ENCODE measurements around the gene ZNF346.

The ZNF346 gene

DNA sequence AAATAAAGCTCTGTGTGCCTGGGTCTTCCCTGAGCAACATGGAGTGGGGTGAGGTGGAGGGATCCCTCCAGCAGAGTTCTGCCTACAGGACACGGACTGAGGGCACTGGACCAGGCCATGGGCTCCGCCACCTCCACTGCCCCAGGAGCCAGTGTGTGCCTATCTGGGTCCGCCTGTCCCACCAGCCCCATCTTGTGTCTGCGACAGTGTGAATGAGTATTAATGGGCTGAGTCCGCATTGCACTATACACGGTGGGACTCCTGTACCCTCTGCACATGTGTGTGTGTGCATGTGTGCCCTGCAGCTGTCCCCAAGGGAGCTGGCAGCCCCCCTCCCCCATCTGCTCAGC lies 75.6 kb downstream of the ZNF346 start:
- Mint-ChIP-seq H3K4me1 (no peaks in the 10 kb centered on the region), H3K36me3 (no peaks in the 10 kb centered on the region), H3K4me3 (no peak overlapping the region), H3K27me3 (peaks cover 43% of the 10 kb centered on the region), H3K27ac (no peak overlapping the region), H3K9me3 (no peaks in the 10 kb centered on the region)
- CTCF ChIA-PET: interaction anchor here (1.2 to 1.4 kb wide), 2 partner anchors 14 to 15 kb away, joined by 3 read pairs; no protein-coding TSS in a partner anchor
- DNase-seq: no peak

DNA sequence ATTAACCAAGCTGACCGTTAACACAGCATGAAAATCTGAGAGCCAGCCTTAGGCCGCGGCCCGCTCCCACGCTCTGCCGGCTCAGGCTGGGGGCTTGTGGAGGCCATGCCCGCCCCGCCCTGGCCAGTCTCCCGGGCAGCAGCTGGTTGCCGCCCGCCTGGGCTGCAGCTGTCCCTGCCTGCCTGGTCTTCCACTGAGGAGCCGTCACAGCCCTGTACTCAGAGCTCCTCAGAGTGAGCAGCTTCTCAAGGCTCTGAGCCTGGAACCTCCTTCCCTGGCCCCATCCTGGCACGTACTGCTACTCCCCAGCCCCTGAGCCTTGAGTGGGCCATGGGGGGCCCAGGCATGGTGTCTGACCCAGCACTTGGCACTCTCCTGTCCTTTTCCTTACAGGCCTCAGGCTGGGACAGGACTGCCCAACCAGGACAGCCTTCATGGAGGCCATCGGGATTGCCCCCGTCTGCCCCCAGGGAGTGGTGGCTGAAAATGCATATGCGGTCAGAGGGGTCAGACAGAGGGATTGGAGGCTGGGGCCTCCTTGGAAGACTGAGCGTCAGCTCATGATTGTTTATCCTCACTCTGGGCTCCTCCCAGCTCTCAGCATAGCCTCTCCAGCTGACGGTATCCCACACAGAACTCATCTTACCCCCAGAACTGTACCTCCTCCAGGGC lies 76.1 kb downstream of the ZNF346 start:
- H3K36me3 Mint-ChIP-seq: no peaks in the 10 kb centered on the region
- peaks cover 49% of the 10 kb centered on the region for H3K27me3 Mint-ChIP-seq
- H3K4me1 Mint-ChIP-seq: no peaks in the 10 kb centered on the region
- CTCF ChIA-PET: interaction anchor here (1.2 to 1.4 kb wide), 2 partner anchors 14 to 15 kb away, joined by 3 read pairs; no protein-coding TSS in a partner anchor
- no peak overlapping the region for H3K4me3 Mint-ChIP-seq
- H3K27ac Mint-ChIP-seq: no peak overlapping the region
- no peak for DNase-seq
- no peaks in the 10 kb centered on the region for H3K9me3 Mint-ChIP-seq

DNA sequence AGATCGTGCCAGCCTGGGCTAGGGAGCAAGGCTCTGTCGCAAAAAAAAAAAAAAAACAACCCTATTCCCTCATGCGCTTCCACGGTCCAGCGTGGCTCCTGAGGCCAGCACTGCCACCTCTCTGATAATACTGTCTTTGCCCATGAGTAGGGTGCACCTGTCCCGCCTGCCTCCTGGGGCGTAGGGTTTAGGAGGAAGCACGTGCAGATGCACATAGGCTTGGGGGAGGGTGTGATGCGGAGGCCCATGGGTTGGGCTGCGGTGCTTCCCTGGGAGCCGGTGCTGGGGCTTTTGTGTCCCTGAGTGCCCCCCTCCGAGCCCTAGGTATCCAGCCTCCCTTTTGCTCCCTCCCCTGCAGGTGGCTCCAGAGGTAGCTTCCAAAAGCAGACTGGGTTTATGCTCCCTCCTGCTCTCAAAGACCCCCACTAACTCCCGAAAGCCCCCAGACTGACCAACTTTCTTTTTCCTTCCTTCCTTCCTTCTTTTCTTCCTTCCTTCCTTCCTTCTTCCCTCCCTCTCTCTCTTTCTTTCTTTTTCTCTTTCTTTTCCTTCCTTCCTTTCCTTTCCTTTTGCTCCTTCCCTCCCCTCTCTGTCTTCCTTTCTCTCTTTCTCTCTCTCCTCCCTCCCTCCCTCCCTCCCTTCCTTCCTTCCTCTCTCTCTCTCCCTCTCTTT lies 77.1 kb downstream of the ZNF346 start:
- DNase-seq: no peak
- H3K9me3 Mint-ChIP-seq: no peaks in the 10 kb centered on the region
- H3K27ac Mint-ChIP-seq: no peak overlapping the region
- H3K4me1 Mint-ChIP-seq: no peaks in the 10 kb centered on the region
- CTCF ChIA-PET: interaction anchor here (1.4 kb wide), 1 partner anchor 14 kb away, joined by 3 read pairs; no protein-coding TSS in a partner anchor
- H3K27me3 Mint-ChIP-seq: peaks cover 53% of the 10 kb centered on the region
- no peaks in the 10 kb centered on the region for H3K36me3 Mint-ChIP-seq
- H3K4me3 Mint-ChIP-seq: no peak overlapping the region

DNA sequence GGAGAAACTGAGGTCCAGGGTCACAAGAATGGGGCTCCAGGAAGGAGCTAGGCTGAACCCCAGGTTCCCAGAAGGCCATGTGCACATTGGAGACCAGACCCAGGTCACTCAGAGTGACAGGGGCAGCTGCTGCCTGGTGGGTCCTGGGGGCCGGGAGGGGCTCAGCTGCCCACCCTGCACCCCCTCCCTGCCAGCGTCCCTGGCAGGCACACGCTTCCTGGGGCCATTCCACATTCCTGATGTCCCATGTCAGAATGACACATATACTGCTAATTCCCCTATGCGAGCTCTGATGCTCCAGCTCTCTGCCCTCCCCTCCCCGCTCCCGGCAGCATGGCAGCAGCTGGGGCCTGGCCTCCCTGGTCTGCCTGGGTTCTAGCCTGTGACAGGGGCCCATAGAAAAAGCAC lies 78.2 kb downstream of the ZNF346 start:
- H3K27ac Mint-ChIP-seq: no peak overlapping the region
- no peak for DNase-seq
- CTCF ChIA-PET: interaction anchor here (1.0 kb wide), 1 partner anchor 10 kb away, joined by 4 read pairs; no protein-coding TSS in a partner anchor
- no peaks in the 10 kb centered on the region for H3K9me3 Mint-ChIP-seq
- H3K4me1 Mint-ChIP-seq: no peaks in the 10 kb centered on the region
- no peak overlapping the region for H3K4me3 Mint-ChIP-seq
- peaks cover 56% of the 10 kb centered on the region for H3K27me3 Mint-ChIP-seq
- H3K36me3 Mint-ChIP-seq: no peaks in the 10 kb centered on the region

DNA sequence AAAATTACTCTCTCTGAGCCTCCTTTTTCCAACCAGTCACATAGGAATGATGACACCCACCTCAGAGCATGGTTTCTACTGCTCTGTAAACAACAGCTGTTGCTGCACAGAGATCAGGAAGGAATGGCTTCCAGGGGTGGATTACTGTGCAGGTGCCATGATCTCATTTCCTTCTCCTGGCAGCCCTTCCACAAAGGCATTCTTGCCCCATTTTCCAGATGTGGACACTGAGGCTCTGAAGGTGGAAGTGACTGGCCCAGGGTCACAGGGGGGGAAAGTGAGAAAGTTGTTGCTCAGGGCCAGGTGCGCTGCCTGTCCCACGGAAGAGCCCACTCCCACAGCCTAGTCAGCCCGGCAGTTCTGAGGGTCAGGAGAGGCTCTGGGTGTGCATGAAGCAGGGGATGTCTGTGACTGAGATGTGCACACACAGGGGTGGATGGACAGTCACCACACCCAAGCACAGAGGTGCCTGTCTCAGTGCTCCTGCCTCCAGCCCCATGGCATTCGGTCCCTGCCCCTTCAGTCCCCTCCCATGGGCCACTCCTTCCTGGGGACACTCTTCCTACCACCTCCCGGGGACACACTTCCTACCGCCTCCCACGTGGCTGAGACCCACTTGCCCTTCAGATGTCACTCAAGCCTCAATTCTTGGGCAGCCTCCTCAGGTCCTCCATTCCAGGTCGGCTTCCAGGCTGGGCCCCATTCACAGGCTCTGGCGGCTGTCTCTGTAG lies 81.2 kb downstream of the ZNF346 start:
- CTCF ChIA-PET: no interaction called here

DNA sequence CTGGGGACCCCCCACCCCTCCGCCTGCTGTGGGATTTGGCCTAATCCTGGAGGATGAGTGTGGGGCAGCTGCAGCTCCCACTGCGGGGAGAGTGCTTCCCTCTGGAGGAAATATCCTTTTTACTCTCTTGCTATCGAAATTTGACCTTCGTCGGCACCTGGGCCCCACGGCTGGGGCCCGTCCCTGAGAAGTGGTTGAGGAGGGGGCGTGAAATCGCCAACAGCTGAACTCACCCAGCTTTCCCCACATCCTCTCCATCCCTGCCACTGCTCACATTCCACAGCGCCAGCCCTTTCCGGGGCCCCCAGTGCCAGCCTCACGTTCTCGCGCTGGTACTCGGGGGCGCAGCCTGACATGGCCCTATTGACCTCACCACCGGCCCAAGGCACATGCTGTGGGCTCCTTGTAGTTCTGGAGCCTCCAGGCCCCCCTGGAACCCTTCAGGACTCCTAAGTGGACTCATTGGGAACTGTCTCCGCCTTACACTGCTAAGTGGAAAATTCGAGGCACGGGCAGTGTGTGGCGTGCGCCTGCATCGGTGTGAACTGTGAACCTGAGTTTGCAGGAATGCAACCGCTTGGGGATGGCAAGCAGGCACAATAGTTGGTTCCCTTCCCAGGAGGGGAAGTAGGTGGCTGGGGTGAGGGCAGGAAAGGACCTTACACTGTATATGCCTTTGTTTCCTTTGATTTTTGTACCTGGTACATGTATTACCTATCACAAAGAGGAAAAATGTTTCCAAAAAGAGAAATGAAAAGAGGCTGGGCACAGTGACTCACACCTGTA lies 83.4 kb downstream of the ZNF346 start:
- Mint-ChIP-seq H3K36me3 (no peaks in the 10 kb centered on the region), H3K4me3 (no peak overlapping the region), H3K4me1 (no peaks in the 10 kb centered on the region), H3K9me3 (no peaks in the 10 kb centered on the region), H3K27me3 (peaks cover 38% of the 10 kb centered on the region), H3K27ac (no peak overlapping the region)
- CTCF ChIA-PET: no interaction called here
- DNase-seq: no peak

More for the DNA sequence above, 81.2 kb downstream of the ZNF346 start:
- H3K27me3 Mint-ChIP-seq: peaks cover 52% of the 10 kb centered on the region
- no peaks in the 10 kb centered on the region for H3K9me3 Mint-ChIP-seq
- H3K4me1 Mint-ChIP-seq: no peaks in the 10 kb centered on the region
- H3K27ac Mint-ChIP-seq: no peak overlapping the region
- no peak for DNase-seq
- H3K36me3 Mint-ChIP-seq: no peaks in the 10 kb centered on the region
- no peak overlapping the region for H3K4me3 Mint-ChIP-seq

DNA sequence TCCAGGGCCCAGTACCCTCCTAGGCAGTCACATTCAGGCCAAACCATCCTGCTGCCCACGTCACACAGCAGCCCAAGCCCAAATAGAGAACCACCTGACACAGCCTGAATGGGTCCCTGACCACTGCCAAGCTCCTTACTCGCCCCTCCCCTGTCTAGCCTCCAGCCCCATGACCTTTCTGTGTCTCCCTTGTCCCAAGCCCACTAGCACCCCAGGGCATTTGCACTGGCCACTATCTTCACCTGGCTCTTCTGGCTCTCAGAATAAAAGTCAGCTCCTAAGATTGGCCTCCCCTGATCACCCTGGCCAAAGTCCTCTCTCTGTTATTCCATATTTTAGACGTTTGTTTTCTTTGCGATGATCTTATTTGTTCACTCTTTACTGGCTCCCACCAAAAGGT lies 84.7 kb downstream of the ZNF346 start:
- Mint-ChIP-seq H3K9me3 (no peaks in the 10 kb centered on the region), H3K27me3 (peaks cover 39% of the 10 kb centered on the region), H3K27ac (no peak overlapping the region), H3K4me1 (no peaks in the 10 kb centered on the region), H3K4me3 (no peak overlapping the region), H3K36me3 (no peaks in the 10 kb centered on the region)
- CTCF ChIA-PET: interaction anchor here (0.6 to 0.9 kb wide), 3 partner anchors 10 to 119 kb away, joined by 3 read pairs; no protein-coding TSS in a partner anchor
- no peak for DNase-seq

DNA sequence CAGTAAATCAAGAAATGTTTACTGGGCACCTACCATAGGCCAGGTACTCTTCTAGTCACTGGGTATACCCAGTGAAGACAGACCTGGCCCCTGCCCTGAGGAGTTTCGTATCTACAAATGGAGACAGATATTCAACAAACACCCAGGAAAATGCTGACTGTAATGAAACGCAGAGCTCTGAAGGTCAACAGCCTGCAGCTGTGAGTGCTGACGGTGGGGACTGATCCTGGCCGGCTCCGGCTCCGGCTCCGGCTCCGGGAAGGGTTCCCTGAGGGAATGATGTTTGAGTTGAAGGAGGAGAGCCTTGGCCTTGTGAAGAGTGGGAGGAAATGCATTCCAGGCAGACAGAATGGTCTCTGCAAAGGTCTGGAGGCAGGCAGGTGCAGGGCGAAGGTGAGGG lies 87.3 kb downstream of the ZNF346 start:
- CTCF ChIA-PET: interaction anchor here (1.3 to 6.4 kb wide), 3 partner anchors 23 to 451 kb away, joined by 4 to 79 read pairs (median 64); partner anchors contain the start of gene FGFR4

DNA sequence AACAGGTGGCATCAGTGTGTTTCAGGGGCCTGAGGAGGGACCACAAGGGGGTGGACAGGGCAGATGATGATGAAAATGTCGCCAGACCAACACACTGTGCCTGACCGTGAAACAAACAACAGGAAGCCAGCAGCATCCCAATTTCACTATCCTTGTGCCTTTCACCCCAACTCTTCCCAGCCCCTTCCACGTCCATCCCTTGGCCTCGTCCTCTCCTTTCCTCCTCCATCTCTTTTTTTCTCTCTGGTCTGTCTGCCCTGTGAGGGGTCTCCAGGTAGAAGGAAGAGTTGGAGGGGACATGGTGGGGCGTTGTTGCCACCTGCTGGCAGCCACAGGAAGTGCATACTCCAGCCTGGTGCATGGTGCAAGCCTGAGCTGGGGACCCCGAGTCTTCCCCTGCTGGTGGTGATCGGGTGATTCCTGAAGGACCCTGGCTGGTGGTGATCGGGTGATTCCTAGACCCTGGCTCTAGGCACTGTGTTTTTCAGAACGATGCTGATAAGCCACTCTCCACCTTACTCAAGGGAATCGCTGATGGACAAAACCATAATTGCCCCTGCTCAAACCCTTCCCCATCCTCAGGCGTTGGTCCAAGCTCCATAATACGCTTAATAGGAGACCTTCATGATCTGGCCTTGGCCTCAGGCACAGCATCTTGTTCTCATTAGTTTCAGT lies 89.4 kb downstream of the ZNF346 start:
- Mint-ChIP-seq H3K36me3 (peaks cover 5% of the 10 kb centered on the region), H3K27me3 (peaks cover 10% of the 10 kb centered on the region), H3K4me1 (peaks cover 19% of the 10 kb centered on the region), H3K4me3 (no peak overlapping the region), H3K27ac (peak overlapping the region; percentile 63), H3K9me3 (no peaks in the 10 kb centered on the region)
- CTCF ChIA-PET: interaction anchor here (0.6 to 6.4 kb wide), 22 partner anchors 14 to 1286 kb away, joined by 3 to 79 read pairs (median 4); partner anchors contain the start of genes FGFR4 and MXD3
- DNase-seq: peak; percentile 75

More for the DNA sequence above, 87.3 kb downstream of the ZNF346 start:
- no peak for DNase-seq
- no peaks in the 10 kb centered on the region for H3K9me3 Mint-ChIP-seq
- H3K27me3 Mint-ChIP-seq: peaks cover 21% of the 10 kb centered on the region
- no peak overlapping the region for H3K27ac Mint-ChIP-seq
- H3K4me1 Mint-ChIP-seq: peaks cover 9% of the 10 kb centered on the region
- no peaks in the 10 kb centered on the region for H3K36me3 Mint-ChIP-seq
- H3K4me3 Mint-ChIP-seq: no peak overlapping the region

DNA sequence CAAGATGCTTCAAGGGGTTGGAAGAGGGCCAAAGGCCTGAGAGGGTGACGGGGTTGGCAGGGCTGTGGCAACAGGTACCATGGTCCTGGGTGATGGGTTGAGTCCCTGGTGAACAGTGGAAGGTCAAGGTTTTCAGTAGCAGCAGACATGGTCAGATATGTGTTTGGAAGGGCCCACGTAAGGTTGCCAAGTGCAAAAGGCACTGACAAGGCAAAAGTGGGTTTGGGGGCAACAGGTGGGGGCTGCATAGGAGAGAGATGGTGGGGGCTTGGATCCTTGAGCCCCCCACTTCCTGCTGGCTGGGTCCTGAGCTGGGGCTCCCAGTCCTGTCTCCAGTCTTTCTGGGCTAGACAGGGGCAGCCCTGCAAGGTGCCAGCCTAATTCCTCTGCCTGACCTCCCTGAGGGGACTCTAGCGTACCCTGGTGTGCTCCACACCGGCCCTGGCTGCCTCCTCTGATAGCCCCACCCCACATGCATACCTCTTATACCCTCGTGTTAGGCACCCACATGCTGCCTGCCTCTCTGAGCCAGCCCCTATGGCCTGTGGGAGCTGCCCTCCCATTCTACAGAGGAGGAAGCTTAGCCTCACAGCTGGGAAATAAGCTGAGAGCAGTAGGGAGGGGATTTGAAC lies 90.2 kb downstream of the ZNF346 start:
- no peaks in the 10 kb centered on the region for H3K9me3 Mint-ChIP-seq
- peaks cover 10% of the 10 kb centered on the region for H3K27me3 Mint-ChIP-seq
- no peak for DNase-seq
- H3K27ac Mint-ChIP-seq: no peak overlapping the region
- CTCF ChIA-PET: interaction anchor here (0.7 to 6.4 kb wide), 36 partner anchors 14 to 454 kb away, joined by 3 to 79 read pairs (median 4); partner anchors contain the start of genes FGFR4, MXD3 and SLC34A1
- H3K36me3 Mint-ChIP-seq: peaks cover 5% of the 10 kb centered on the region
- peaks cover 25% of the 10 kb centered on the region for H3K4me1 Mint-ChIP-seq
- no peak overlapping the region for H3K4me3 Mint-ChIP-seq

DNA sequence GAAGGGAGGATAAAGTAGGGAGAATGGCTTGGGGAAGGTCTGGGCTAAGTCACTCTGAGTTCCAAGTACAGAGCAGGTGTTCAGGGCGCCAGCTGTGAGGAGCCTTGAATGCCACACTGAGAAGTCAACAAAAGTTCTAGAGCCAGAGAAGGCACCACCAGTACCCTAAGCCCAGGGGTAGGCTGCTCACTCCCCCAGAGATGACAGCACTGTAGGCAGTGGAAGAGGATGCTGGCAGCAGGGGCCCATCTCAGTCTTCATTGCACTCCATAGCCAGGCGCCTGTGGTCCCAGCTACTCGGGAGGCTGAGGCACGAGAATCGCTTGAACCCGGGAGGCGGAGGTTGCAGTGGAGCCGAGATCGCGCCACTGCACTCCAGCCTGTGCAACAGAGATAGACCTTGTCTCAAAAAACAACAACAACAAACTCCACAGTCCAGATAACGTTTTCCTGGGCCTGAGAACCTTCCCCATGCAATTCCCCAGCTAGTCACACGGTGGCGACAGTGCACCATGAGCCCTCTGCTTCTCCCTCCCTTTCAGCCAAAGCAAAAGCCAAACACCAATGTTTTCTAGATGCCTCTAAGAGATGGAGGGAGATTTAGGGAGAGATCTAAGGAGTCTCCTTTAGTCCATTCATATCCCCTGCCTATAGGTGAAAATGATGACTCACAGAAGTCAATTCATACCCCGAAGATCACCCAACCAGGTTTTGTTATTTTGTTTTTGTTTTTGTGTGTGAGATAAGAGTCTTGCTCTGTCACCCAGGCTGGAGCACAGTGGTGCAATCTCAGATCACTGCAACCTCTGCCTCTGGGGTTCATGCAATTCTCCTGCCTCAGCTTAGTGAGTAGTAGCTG lies 91.3 kb downstream of the ZNF346 start:
- peaks cover 5% of the 10 kb centered on the region for H3K36me3 Mint-ChIP-seq
- peak; percentile 88 for DNase-seq
- peaks cover 10% of the 10 kb centered on the region for H3K27me3 Mint-ChIP-seq
- no peaks in the 10 kb centered on the region for H3K9me3 Mint-ChIP-seq
- no peak overlapping the region for H3K27ac Mint-ChIP-seq
- no peak overlapping the region for H3K4me3 Mint-ChIP-seq
- H3K4me1 Mint-ChIP-seq: peaks cover 27% of the 10 kb centered on the region
- CTCF ChIA-PET: interaction anchor here (0.6 to 6.4 kb wide), 39 partner anchors 13 to 455 kb away, joined by 3 to 79 read pairs (median 4); partner anchors contain the start of genes FGFR4, MXD3 and SLC34A1

Data from activated naive CD4-positive, alpha-beta T cell treated with anti-CD3 and anti-CD28 coated beads, Interleukin-2, amount 10 ng/mL, durations not matched to agents 7 days and 5 days (primary cell).